Natural killer cell (primary cell): Measurements from ENCODE around the gene CDC42EP4. TPM values are rescaled to one million over a fixed set of nuclear protein-coding genes. Genes with fewer than 3 reads are reported as not detected.
"Not testable (repeated sequence)": the region's sequence is repeated elsewhere in the genome, so short reads cannot be mapped to it uniquely, and the experiment has no call there.

ENCODE experiments used
- ATAC-seq, 3 donors: fragments of 150-1000 bp in 2 of 3; fragments of 200-7000 bp in 1 of 3; cut with Tn5 transposase; 1 replicate in 1 of 3; 2 replicates in 2 of 3; pipeline ENCODE4 v1.10.0; 2021; ENCODE audit warnings: mild to moderate bottlenecking in 2 of 3, moderate library complexity in 2 of 3
- DNase-seq, 2 donors: peaks; one replicate each; pipeline versions ENCODE4 v3.0.0 to v3.0.0-alpha.2; 2013 to 2021; ENCODE audit warnings: mixed read lengths in 1 of 2
- H3K27ac ChIP-seq: one replicate; pipeline ENCODE4 v1.5.1; 2013; ENCODE audit warnings: mild to moderate bottlenecking, low read length
- H3K27me3 ChIP-seq: one replicate; pipeline ENCODE4 v1.6.1; 2013; ENCODE audit warnings: low read length; ENCODE audit not compliant: control insufficient read depth, insufficient read depth
- H3K36me3 ChIP-seq: one replicate; pipeline ENCODE4 v1.6.1; 2013; ENCODE audit warnings: low read length; ENCODE audit not compliant: control insufficient read depth, insufficient read depth
- H3K4me1 ChIP-seq: one replicate; pipeline ENCODE4 v1.6.1; 2013; ENCODE audit warnings: low read length; ENCODE audit not compliant: control insufficient read depth, insufficient read depth
- H3K4me3 ChIP-seq: one replicate; pipeline ENCODE4 v1.5.1; 2013; ENCODE audit warnings: low read length
- H3K9me3 ChIP-seq: one replicate; pipeline ENCODE4 v1.6.1; 2013; ENCODE audit warnings: low read length; ENCODE audit not compliant: control insufficient read depth, insufficient read depth
- H3K27ac Mint-ChIP-seq, 2 donors: one replicate each; pipeline ENCODE4 v1.8.0; 2022; ENCODE audit warnings: mild to moderate bottlenecking in 2 of 2, mixed read lengths in 2 of 2, moderate library complexity in 1 of 2
- H3K27me3 Mint-ChIP-seq, 2 donors: one replicate each; pipeline ENCODE4 v1.8.0; 2022; ENCODE audit warnings: low read depth in 2 of 2, mixed read lengths in 2 of 2
- H3K36me3 Mint-ChIP-seq: one replicate; pipeline ENCODE4 v1.8.0; 2022; ENCODE audit warnings: mixed read lengths
- H3K4me1 Mint-ChIP-seq, 2 donors: one replicate each; pipeline ENCODE4 v1.8.0; 2022; ENCODE audit warnings: mixed read lengths in 2 of 2
- H3K4me3 Mint-ChIP-seq: one replicate; pipeline ENCODE4 v1.8.0; 2022; ENCODE audit warnings: mild to moderate bottlenecking, moderate library complexity, mixed read lengths
- H3K9me3 Mint-ChIP-seq, 2 donors: one replicate each; pipeline ENCODE4 v1.8.0; 2022; ENCODE audit warnings: mixed read lengths in 2 of 2
- WGBS: methylation state at CpG from one replicate; pipeline ENCODE4 v1.1.7; 2013; ENCODE audit warnings: missing lambda C conversion rate; ENCODE audit not compliant: insufficient coverage; 5-methylcytosine and 5-hydroxymethylcytosine counted together
- intact Hi-C: fragments of 100-400 bp; cut with micrococcal nuclease; formaldehyde crosslinking; loops from one replicate; pipeline ENCODE4 v1.14.2; 2022
- total RNA-seq, 4 donors: library from RNA; stranded (reverse); fragments of 120-200 nt in 1 of 4; gene quantifications; one replicate each; pipeline versions ENCODE4 v1.2.3 to v1.2.4, GENCODE V29; 2013 to 2022
- TF ChIP-seq, protein P1 (sequence below): fragments of 200-600 bp; IDR thresholded peaks from one replicate; pipeline ENCODE4 v1.8.0; 2022; ENCODE audit warnings: antibody characterized with exemption

The CDC42EP4 gene
- total RNA-seq, 3 donors from 2014 or later (not counting 1 experiment from before 2014, with no cell fraction given) = 2.5 to 9.6 (median 4.4) TPM

- ATAC-seq = no peak
Observed at GRCh38 chr17:73334771-73335513, 23.1 kb upstream of the CDC42EP4 start.

GRCh38 chr17:73333445-73333844 lies 21.6 kb upstream of the CDC42EP4 start:
- DNase-seq, H3K36me3 Mint-ChIP-seq, H3K4me3 ChIP-seq, H3K4me1 ChIP-seq, H3K9me3 Mint-ChIP-seq, H3K36me3 ChIP-seq, H3K27me3 ChIP-seq, H3K27ac Mint-ChIP-seq, H3K4me1 Mint-ChIP-seq, intact Hi-C loops, ATAC-seq, H3K27me3 Mint-ChIP-seq, H3K4me3 Mint-ChIP-seq, H3K9me3 ChIP-seq, H3K27ac ChIP-seq: not testable (repeated sequence)
- WGBS = 89% methylated on average over 7 of the region's 9 CpGs

More at GRCh38 chr17:73334771-73335513, 23.1 kb upstream of the CDC42EP4 start:
- no peaks in the 10 kb centered on the region for H3K4me1 ChIP-seq
- H3K9me3 Mint-ChIP-seq = no peaks in the 10 kb centered on the region
- WGBS = 74% methylated on average over 12 of the region's 12 CpGs
- no peak overlapping the region for H3K4me3 Mint-ChIP-seq
- no peak for DNase-seq
- intact Hi-C loops = no loop called here
- H3K36me3 ChIP-seq = no peaks in the 10 kb centered on the region
- H3K4me1 Mint-ChIP-seq = peaks cover 0 to 4% of the 10 kb centered on the region in 2 donors
- no peak overlapping the region for H3K4me3 ChIP-seq
- no peak overlapping the region for H3K27ac ChIP-seq
- no peak overlapping the region for H3K27ac Mint-ChIP-seq
- no peaks in the 10 kb centered on the region for H3K27me3 ChIP-seq
- no peaks in the 10 kb centered on the region for H3K9me3 ChIP-seq
- no peaks in the 10 kb centered on the region for H3K27me3 Mint-ChIP-seq
- H3K36me3 Mint-ChIP-seq = no peaks in the 10 kb centered on the region
- TF ChIP-seq, protein P1, sequence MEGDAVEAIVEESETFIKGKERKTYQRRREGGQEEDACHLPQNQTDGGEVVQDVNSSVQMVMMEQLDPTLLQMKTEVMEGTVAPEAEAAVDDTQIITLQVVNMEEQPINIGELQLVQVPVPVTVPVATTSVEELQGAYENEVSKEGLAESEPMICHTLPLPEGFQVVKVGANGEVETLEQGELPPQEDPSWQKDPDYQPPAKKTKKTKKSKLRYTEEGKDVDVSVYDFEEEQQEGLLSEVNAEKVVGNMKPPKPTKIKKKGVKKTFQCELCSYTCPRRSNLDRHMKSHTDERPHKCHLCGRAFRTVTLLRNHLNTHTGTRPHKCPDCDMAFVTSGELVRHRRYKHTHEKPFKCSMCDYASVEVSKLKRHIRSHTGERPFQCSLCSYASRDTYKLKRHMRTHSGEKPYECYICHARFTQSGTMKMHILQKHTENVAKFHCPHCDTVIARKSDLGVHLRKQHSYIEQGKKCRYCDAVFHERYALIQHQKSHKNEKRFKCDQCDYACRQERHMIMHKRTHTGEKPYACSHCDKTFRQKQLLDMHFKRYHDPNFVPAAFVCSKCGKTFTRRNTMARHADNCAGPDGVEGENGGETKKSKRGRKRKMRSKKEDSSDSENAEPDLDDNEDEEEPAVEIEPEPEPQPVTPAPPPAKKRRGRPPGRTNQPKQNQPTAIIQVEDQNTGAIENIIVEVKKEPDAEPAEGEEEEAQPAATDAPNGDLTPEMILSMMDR = no peak

DNA sequence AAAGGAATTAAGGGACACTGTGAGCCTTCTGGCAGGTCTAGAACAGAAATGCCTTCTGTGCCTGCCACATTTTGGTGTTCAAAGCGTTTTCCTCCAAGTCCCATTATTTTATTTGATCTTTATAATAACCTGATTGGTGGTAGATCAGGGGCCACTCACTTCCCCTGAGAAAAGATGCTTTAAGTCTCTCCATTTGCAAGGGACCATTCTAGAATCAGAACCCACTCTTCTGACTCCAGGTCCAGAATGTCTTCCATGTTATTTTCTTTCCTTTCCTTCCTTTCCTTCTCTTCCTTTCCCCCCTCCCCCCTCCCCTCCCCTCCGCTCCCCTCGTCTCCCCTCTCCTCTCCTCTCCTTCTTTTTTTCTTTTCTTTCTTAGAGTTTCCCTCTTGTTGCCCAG lies 19.3 kb upstream of the CDC42EP4 start:
- TF ChIP-seq, protein P1 = no peak
- ATAC-seq (no peak), DNase-seq (no peak)
- no peaks in the 10 kb centered on the region for H3K27me3 Mint-ChIP-seq
- no peaks in the 10 kb centered on the region for H3K27me3 ChIP-seq
- H3K4me1 Mint-ChIP-seq = no peaks in the 10 kb centered on the region
- no peak overlapping the region for H3K27ac ChIP-seq
- intact Hi-C loops = no loop called here
- H3K9me3 Mint-ChIP-seq = no peaks in the 10 kb centered on the region
- no peaks in the 10 kb centered on the region for H3K36me3 ChIP-seq
- H3K27ac Mint-ChIP-seq = no peak overlapping the region
- no peaks in the 10 kb centered on the region for H3K36me3 Mint-ChIP-seq
- H3K4me3 Mint-ChIP-seq = no peak overlapping the region
- H3K4me1 ChIP-seq = no peaks in the 10 kb centered on the region
- H3K9me3 ChIP-seq = no peaks in the 10 kb centered on the region
- no peak overlapping the region for H3K4me3 ChIP-seq
- WGBS = 59% methylated on average over 2 of the region's 3 CpGs

- 88% methylated on average over 7 of the region's 7 CpGs for WGBS
- H3K27ac ChIP-seq = no peak overlapping the region
- Mint-ChIP-seq H3K9me3 (no peaks in the 10 kb centered on the region), H3K27ac (no peak overlapping the region), H3K4me3 (no peak overlapping the region), H3K36me3 (no peaks in the 10 kb centered on the region), H3K27me3 (peaks cover 0 to 5% of the 10 kb centered on the region in 2 donors), H3K4me1 (no peaks in the 10 kb centered on the region)
- ATAC-seq (no peak), DNase-seq (no peak)
- TF ChIP-seq, protein P1 = no peak
- H3K4me3 ChIP-seq = no peak overlapping the region
- H3K4me1 ChIP-seq = no peaks in the 10 kb centered on the region
- no peaks in the 10 kb centered on the region for H3K36me3 ChIP-seq
- H3K9me3 ChIP-seq = no peaks in the 10 kb centered on the region
- no peaks in the 10 kb centered on the region for H3K27me3 ChIP-seq
- intact Hi-C loops = no loop called here
Observed at GRCh38 chr17:73327676-73328075, 15.9 kb upstream of the CDC42EP4 start.
